HEK293T (cell line): ENCODE measurements around the gene NHLRC2.

Experiments used
- CTCF ChIA-PET: fragments of 350-600 bp; formaldehyde crosslinking; extraction: SDS; loops from one replicate; lab custom pipeline; 2021; ENCODE audit warnings: antibody characterized with exemption, inconsistent platforms; lab: Yijun Ruan, JAX
- POLR2A ChIA-PET: fragments of 350-600 bp; formaldehyde crosslinking; extraction: SDS; loops from one replicate; lab custom pipeline; 2020; ENCODE audit warnings: antibody characterized with exemption, inconsistent platforms; lab: Yijun Ruan, JAX
- DNase-seq: peaks from one replicate; pipeline ENCODE4 v3.0.0; 2012; ENCODE audit warnings: mixed read lengths; ENCODE audit errors: extremely low spot score
- ARNT ChIP-seq: fragments of 450-650 bp; IDR thresholded peaks from 2 replicates; pipeline ENCODE4 v1.6.1; 2017; ENCODE audit warnings: mild to moderate bottlenecking
- BHLHE40 ChIP-seq: fragments of 450-650 bp; IDR thresholded peaks from 2 replicates; pipeline ENCODE4 v1.6.1; 2016; ENCODE audit warnings: mild to moderate bottlenecking, moderate library complexity, borderline replicate concordance
- CTBP1 ChIP-seq: fragments of 450-650 bp; IDR thresholded peaks from 2 replicates; pipeline ENCODE4 v1.6.1; 2016; ENCODE audit warnings: borderline replicate concordance
- ELF4 ChIP-seq: fragments of 450-650 bp; IDR thresholded peaks from 2 replicates; pipeline ENCODE4 v1.6.1; 2017; ENCODE audit warnings: antibody characterized with exemption
- FOXA1 ChIP-seq: fragments of 450-650 bp; IDR thresholded peaks from 2 replicates; pipeline ENCODE4 v1.6.1; 2016; ENCODE audit warnings: mild to moderate bottlenecking
- FOXK2 ChIP-seq: fragments of 450-650 bp; IDR thresholded peaks from 2 replicates; pipeline ENCODE4 v1.6.1; 2016; ENCODE audit warnings: mild to moderate bottlenecking
- FOXM1 ChIP-seq: fragments of 450-650 bp; IDR thresholded peaks from 2 replicates; pipeline ENCODE4 v1.6.1; 2017; ENCODE audit warnings: mild to moderate bottlenecking, borderline replicate concordance
- HDGF ChIP-seq: fragments of 450-650 bp; IDR thresholded peaks from 2 replicates; pipeline ENCODE4 v1.6.1; 2017; ENCODE audit warnings: antibody characterized with exemption, borderline replicate concordance
- L3MBTL2 ChIP-seq: fragments of 450-650 bp; conservative IDR thresholded peaks from 2 replicates; pipeline ENCODE4 v1.6.1; 2016; ENCODE audit warnings: mild to moderate bottlenecking
- LEF1 ChIP-seq: fragments of 450-650 bp; IDR thresholded peaks from 2 replicates; pipeline ENCODE4 v1.6.1; 2017; ENCODE audit warnings: mild to moderate bottlenecking, borderline replicate concordance
- NFRKB ChIP-seq: fragments of 450-650 bp; IDR thresholded peaks from 2 replicates; pipeline ENCODE4 v1.6.1; 2016; ENCODE audit warnings: mild to moderate bottlenecking, moderate library complexity
- PKNOX1 ChIP-seq: fragments of 450-650 bp; IDR thresholded peaks from 2 replicates; pipeline ENCODE4 v1.6.1; 2016
- SP1 ChIP-seq: fragments of 450-650 bp; IDR thresholded peaks from 2 replicates; pipeline ENCODE4 v1.6.1; 2017
- SUZ12 ChIP-seq: fragments of 450-650 bp; IDR thresholded peaks from 2 replicates; pipeline ENCODE4 v1.6.1; 2016; ENCODE audit warnings: mild to moderate bottlenecking
- TARDBP ChIP-seq: fragments of 450-650 bp; IDR thresholded peaks from 2 replicates; pipeline ENCODE4 v1.6.1; 2016
- ZNF384 ChIP-seq: fragments of 450-650 bp; IDR thresholded peaks from 2 replicates; pipeline ENCODE4 v1.6.1; 2016

NHLRC2 gene

GRCh38 chr10:113879691-113880090 lies 25.2 kb downstream of the NHLRC2 start:
- ChIA-PET CTCF (no interaction called here), POLR2A (no interaction called here)
- no peak for DNase-seq
- TF ChIP-seq LEF1 (no peak), ZNF384 (no peak), CTBP1 (no peak), FOXK2 (no peak), ELF4 (no peak), PKNOX1 (no peak), HDGF (no peak), L3MBTL2 (no peak), TARDBP (no peak), SP1 (no peak), ARNT (no peak)

GRCh38 chr10:113880236-113880635 lies 25.8 kb downstream of the NHLRC2 start:
- DNase-seq = no peak
- TF ChIP-seq NFRKB = no peak
- no peak for TF ChIP-seq L3MBTL2
- no peak for TF ChIP-seq FOXK2
- POLR2A ChIA-PET = no interaction called here
- CTCF ChIA-PET = no interaction called here

DNA sequence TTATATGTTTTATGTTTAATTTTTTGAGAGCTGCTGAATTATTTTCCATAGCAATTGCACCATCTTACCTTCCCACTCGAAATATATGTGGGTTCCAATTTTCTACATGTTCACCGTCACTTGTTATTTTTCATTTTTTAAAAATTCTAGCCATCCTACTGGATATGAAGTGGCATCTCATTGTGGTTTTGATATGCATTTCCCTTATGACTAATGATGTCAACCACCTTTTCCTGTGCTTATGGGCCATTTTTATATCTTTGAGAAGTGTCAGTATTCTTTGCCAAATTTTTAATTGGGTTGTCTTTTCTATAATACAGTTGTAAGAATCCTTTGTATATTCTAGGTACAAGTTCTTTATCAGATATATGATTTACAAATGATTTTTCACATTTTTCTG lies 27.8 kb downstream of the NHLRC2 start:
- no peak for DNase-seq
- TF ChIP-seq ELF4 (no peak), CTBP1 (no peak), ZNF384 (no peak), PKNOX1 (no peak), NFRKB (no peak)
- ChIA-PET POLR2A (no interaction called here), CTCF (no interaction called here)

- DNase-seq = no peak
- ChIA-PET CTCF (no interaction called here), POLR2A (no interaction called here)
- TF ChIP-seq FOXM1 = no peak
- TF ChIP-seq FOXK2 = no peak
- no peak for TF ChIP-seq L3MBTL2
- TF ChIP-seq HDGF = no peak
- TF ChIP-seq SUZ12 = no peak
- TF ChIP-seq NFRKB = no peak
Measured at GRCh38 chr10:113889911-113890310, 35.5 kb downstream of the NHLRC2 start.

- no peak for TF ChIP-seq HDGF
- no peak for TF ChIP-seq LEF1
- no peak for TF ChIP-seq ARNT
- no peak for TF ChIP-seq ELF4
- TF ChIP-seq SUZ12 = no peak
- no peak for TF ChIP-seq CTBP1
- TF ChIP-seq NFRKB = no peak
- no peak for TF ChIP-seq L3MBTL2
- no peak for TF ChIP-seq ZNF384
- no peak for TF ChIP-seq BHLHE40
- no peak for TF ChIP-seq PKNOX1
- TF ChIP-seq FOXA1 = no peak
- TF ChIP-seq FOXK2 = no peak
- TF ChIP-seq SP1 = no peak
- no peak for TF ChIP-seq FOXM1
- TF ChIP-seq TARDBP = no peak
- no peak for DNase-seq
- CTCF ChIA-PET = no interaction called here
- POLR2A ChIA-PET = no interaction called here
Measured at GRCh38 chr10:113890769-113891168, 36.3 kb downstream of the NHLRC2 start.

GRCh38 chr10:113891476-113891875 lies 37.0 kb downstream of the NHLRC2 start:
- ChIA-PET POLR2A (no interaction called here), CTCF (no interaction called here)

More at GRCh38 chr10:113891476-113891875, 37.0 kb downstream of the NHLRC2 start:
- no peak for TF ChIP-seq FOXK2
- no peak for TF ChIP-seq ZNF384
- no peak for TF ChIP-seq SP1
- TF ChIP-seq LEF1 = no peak
- TF ChIP-seq ARNT = no peak
- TF ChIP-seq HDGF = no peak
- no peak for TF ChIP-seq L3MBTL2
- no peak for TF ChIP-seq PKNOX1
- no peak for TF ChIP-seq SUZ12
- no peak for TF ChIP-seq NFRKB
- no peak for DNase-seq
